GM10266 (cell line): ENCODE results near the gene PDLIM3.

Experiments used
- DNase-seq: peaks from one replicate; pipeline ENCODE4 v3.0.0; 2012; ENCODE audit errors: extremely low spot score
- TF ChIP-seq, protein P1 (sequence below): IDR thresholded peaks from 2 replicates; pipeline ENCODE4 v1.5.1; 2012; ENCODE audit warnings: mild to moderate bottlenecking, low read depth; ENCODE audit not compliant: control insufficient read depth, insufficient read depth; ENCODE audit errors: missing control alignments

The PDLIM3 gene

DNA sequence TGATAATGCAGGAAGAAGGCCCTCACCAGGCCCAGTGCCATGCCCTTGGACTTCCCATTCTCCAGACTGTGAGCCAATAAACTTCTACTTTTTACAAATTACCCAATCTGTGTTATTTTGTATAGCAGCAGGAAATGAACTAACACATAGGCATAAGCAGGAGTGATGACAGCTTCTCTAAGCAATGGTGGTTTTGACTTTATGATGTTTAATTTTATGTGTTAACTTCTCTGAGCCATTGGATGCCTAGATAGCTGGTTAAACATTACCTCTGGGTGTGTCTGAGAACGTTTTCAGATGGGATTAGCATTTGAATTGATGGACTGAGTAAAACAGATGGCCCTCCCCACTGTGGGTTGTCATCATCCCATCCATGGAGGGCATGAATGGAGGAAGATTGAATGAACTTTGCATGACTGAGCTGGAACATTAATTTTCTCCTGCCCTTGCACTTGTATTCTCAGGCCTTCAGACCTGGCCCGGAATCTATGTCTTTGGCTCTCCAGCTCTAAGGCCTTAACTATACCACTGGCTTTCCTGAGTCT lies 13.9 kb upstream of the PDLIM3 start:
- DNase-seq: no peak
- TF ChIP-seq, protein P1, sequence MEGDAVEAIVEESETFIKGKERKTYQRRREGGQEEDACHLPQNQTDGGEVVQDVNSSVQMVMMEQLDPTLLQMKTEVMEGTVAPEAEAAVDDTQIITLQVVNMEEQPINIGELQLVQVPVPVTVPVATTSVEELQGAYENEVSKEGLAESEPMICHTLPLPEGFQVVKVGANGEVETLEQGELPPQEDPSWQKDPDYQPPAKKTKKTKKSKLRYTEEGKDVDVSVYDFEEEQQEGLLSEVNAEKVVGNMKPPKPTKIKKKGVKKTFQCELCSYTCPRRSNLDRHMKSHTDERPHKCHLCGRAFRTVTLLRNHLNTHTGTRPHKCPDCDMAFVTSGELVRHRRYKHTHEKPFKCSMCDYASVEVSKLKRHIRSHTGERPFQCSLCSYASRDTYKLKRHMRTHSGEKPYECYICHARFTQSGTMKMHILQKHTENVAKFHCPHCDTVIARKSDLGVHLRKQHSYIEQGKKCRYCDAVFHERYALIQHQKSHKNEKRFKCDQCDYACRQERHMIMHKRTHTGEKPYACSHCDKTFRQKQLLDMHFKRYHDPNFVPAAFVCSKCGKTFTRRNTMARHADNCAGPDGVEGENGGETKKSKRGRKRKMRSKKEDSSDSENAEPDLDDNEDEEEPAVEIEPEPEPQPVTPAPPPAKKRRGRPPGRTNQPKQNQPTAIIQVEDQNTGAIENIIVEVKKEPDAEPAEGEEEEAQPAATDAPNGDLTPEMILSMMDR: no peak

DNA sequence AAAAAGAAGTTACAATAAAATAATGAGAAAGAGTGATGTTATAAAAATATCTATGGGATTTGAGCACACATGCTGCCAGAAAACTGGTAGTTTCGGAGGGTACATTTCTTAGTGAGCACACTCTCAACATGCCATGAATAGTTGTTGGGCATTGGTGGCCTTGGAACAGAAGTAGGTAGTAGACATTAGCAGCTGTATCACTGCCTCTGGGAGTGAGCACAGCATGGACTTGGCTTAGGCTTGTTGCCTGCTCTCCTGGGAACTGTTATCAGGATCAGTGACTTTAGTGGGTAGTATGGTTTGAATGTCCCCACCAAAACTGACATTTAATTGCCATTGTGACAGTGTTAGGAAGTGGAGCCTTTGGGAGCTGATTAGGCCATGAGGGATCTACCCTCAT lies 13.3 kb upstream of the PDLIM3 start:
- DNase-seq: no peak
- TF ChIP-seq, protein P1: no peak

DNA sequence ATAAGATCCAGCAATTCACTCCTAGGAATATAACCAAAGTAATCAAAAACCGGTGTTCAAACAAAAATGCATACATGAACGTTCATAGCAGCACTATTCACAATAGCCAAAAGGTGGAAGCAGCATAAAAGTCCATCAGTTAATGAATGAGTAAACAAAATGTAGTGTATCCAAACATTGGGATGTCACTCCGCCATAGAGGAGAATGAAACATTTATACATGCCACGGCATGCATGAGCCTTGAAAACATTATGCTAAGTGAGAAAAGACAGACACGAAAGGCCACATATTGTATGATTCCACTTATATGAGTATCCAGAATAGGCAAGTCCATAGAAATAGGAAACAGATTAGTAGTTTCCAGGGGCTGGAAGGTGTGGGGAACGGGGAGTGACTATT lies 11.0 kb upstream of the PDLIM3 start:
- TF ChIP-seq, protein P1: no peak
- DNase-seq: no peak

DNA sequence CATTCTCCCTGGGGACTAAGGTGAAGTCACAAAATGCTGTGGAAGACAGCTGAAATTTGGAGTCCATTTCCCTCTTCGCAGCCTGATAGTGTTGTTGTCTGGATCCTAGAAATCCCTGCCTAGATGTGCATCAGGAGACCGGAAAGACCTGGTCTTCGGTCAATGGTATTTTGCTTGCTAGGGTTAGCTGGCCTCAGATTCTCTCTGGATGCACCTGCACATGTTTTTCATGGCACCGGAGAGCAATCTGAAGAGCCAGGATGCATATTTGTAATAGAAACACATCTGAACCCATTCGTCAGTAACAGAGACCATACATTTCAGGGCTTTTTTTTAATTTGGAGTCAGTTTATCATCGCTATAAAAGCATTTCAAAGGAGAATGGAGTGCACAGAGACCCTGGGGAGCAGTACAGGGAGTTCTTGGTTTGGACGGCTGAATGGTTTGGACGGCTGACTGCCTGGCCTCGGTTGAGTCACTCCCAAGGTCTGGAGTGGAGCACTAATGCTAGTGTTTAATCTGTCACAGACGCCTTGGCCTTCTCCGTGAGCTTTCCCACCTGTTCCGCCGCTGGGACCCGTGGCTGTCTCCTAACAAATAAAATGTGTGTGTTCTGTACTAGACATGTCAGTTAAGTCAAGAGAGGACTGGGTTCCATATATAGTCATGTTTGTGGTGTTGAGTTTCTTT lies 7.5 kb upstream of the PDLIM3 start:
- TF ChIP-seq, protein P1: no peak
- DNase-seq: no peak

DNA sequence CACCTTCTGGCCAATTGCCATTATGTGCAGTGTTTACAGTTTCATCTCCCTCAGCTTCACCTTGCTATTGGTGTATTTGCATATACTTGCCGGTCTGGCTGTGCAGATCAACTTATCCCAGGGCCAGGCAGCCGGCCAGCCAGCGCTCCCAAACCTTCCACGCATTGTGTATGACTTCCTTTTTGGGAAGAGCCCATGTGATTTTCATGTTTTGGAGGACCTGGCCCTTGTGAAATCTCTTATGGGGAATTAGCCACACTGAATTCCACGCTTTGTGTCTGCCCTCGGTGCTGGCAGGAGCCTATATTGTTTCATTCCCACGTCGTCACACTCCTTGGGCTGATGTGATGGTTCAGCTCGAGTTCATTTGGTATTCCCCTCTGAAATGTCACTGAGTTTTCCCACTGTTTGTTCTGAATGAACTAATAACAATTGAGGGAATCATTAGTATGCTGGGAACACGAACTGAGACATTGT lies 6.0 kb upstream of the PDLIM3 start:
- no peak for DNase-seq
- TF ChIP-seq, protein P1: no peak

DNA sequence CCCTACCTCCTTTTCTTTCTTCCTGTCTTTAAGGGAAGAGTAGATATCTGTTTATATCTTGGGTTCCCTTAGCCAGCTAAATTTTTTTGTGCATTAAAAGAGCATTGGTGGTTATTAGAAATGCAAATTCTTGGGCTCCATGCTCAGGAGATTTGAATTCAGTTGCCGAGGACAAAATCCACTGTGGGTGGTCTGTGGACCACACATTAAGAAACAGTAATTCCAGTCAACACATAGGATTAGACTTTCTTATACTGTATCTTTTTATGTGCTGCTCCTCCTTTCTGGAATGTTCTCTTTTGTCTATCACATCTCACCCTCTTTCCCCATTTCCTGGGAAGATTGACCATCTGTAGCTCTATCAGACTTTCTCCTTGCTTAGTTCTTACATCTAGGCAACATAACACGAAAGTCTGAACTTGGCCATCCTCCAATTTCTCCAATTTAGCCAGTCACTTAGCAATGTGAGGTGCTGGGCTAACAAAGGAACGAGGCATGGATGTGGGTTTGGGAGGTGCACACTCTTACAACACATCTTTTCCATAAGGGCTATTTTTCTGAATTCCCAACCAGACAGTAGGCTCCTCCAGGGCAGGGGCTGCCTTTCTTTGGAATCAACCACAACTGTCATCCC lies 5.3 kb upstream of the PDLIM3 start:
- TF ChIP-seq, protein P1: no peak
- no peak for DNase-seq

DNA sequence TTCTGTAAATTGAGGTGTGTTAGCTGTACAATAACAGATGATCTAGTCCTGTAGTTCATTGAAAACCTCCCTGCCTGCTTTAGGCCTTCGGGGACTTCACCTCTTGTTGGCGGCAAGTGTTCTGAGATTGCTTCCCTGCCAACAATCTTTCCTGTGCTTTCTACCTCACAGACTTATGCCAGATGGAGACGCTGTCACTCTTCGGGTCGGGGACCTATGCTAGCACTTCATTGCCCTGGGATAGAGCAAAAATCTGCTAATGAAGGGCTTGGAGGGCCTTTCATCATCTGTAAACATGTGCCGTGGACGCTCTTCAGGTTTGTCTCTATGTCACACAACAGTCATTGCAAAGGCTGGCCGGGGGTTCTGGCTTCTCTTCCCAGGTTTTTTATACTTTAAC lies 4.7 kb upstream of the PDLIM3 start:
- no peak for DNase-seq
- TF ChIP-seq, protein P1: no peak
